ENCODE data around the gene AGXT. TPM values are rescaled to one million over a fixed set of nuclear protein-coding genes. Genes with fewer than 3 reads are reported as not detected.

The AGXT gene
- total RNA-seq, 4 donors from 2014 or later, result 0.80 TPM; not detected in 3

- Histone ChIP-seq H3K36me3 (no peaks in the 10 kb centered on the region), H3K9me3 (no peaks in the 10 kb centered on the region), H3K27me3 (no peaks in the 10 kb centered on the region), H3K4me3 (peak overlapping the region; percentile 40), H3K27ac (peak overlapping the region; percentile 85), H3K4me1 (peaks cover 67% of the 10 kb centered on the region)
- WGBS, result 39% methylated on average over 14 of the region's 23 CpGs
- DNase-seq (ENCODE audit: low spot score in 2 of 2), result no peak
- TF ChIP-seq CTCF (IDR thresholded peaks at IDR 0.05) (no peak), EP300 (IDR thresholded peaks at IDR 0.05) (no peak), POLR2AphosphoS5 (IDR thresholded peaks at IDR 0.05) (no peak), POLR2A (IDR thresholded peaks at IDR 0.05) (no peak)
These were observed 28.5 kb downstream of the AGXT start for GRCh38 chr2:240896871-240897692.

- 48% methylated on average over 14 of the region's 17 CpGs for WGBS
- Histone ChIP-seq H3K4me1 (peaks cover 56% of the 10 kb centered on the region), H3K9me3 (no peaks in the 10 kb centered on the region), H3K4me3 (no peak overlapping the region), H3K36me3 (no peaks in the 10 kb centered on the region), H3K27me3 (no peaks in the 10 kb centered on the region), H3K27ac (peak overlapping the region; percentile 85)
- TF ChIP-seq POLR2A (IDR thresholded peaks at IDR 0.05), result no peak
- TF ChIP-seq POLR2AphosphoS5 (IDR thresholded peaks at IDR 0.05), result no peak
- TF ChIP-seq CTCF (IDR thresholded peaks at IDR 0.05), result no peak
- TF ChIP-seq EP300 (IDR thresholded peaks at IDR 0.05), result no peak
- DNase-seq (ENCODE audit: low spot score in 2 of 2), result no peak
These were observed 29.6 kb downstream of the AGXT start for GRCh38 chr2:240898108-240898730.

GRCh38 chr2:240898731-240899467 lies 30.3 kb downstream of the AGXT start:
- Histone ChIP-seq H3K9me3 (no peaks in the 10 kb centered on the region), H3K4me1 (peaks cover 49% of the 10 kb centered on the region), H3K27ac (peak overlapping the region; percentile 85), H3K27me3 (no peaks in the 10 kb centered on the region), H3K36me3 (no peaks in the 10 kb centered on the region), H3K4me3 (no peak overlapping the region)
- TF ChIP-seq CTCF (IDR thresholded peaks at IDR 0.05) (no peak), EP300 (IDR thresholded peaks at IDR 0.05) (no peak), POLR2A (IDR thresholded peaks at IDR 0.05) (no peak), POLR2AphosphoS5 (IDR thresholded peaks at IDR 0.05) (no peak)
- no peak for DNase-seq (ENCODE audit: low spot score in 2 of 2)
- 50% methylated on average over 16 of the region's 23 CpGs for WGBS

- Histone ChIP-seq H3K36me3 (no peaks in the 10 kb centered on the region), H3K4me3 (no peak overlapping the region), H3K27me3 (no peaks in the 10 kb centered on the region), H3K9me3 (no peaks in the 10 kb centered on the region), H3K27ac (no peak overlapping the region), H3K4me1 (peaks cover 44% of the 10 kb centered on the region)
- no peak for DNase-seq (ENCODE audit: low spot score in 2 of 2)
- no peak for TF ChIP-seq EP300 (IDR thresholded peaks at IDR 0.05)
- TF ChIP-seq CTCF (IDR thresholded peaks at IDR 0.05), result no peak
- no peak for TF ChIP-seq POLR2AphosphoS5 (IDR thresholded peaks at IDR 0.05)
- TF ChIP-seq POLR2A (IDR thresholded peaks at IDR 0.05), result no peak
- WGBS, result 83% methylated on average over 7 of the region's 19 CpGs
These were observed 30.8 kb downstream of the AGXT start for GRCh38 chr2:240899468-240899865.
